GM19467 (cell line): ENCODE results near the gene DAGLA.

Source experiments
- ATAC-seq: cut with Tn5 transposase; IDR thresholded peaks from one replicate; pipeline ENCODE4 v1.9.1; 2021; ENCODE audit warnings: mild to moderate bottlenecking, moderate library complexity; ENCODE audit not compliant: unreplicated experiment

The DAGLA gene

DNA sequence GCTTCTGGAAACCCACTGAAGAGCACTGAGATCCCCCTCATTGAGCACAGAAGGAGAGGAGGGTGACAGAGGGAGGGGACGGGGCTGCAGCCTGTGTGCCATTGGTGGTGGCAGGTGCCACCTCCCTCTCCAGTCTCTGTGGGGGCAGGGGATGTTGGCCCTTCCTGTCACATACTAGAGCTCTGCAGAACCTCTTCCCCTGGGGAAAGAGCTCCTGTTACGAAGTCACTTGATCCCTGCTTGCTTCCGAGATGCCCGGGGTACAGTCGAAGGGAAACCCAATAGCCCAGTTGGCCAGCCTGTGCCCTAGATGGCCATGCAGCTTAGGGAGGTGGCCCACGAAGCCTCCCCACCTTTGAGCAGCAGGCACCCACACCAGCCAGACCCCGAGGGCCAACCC, 29.4 kb downstream of the DAGLA start:
- ATAC-seq = no peak

DNA sequence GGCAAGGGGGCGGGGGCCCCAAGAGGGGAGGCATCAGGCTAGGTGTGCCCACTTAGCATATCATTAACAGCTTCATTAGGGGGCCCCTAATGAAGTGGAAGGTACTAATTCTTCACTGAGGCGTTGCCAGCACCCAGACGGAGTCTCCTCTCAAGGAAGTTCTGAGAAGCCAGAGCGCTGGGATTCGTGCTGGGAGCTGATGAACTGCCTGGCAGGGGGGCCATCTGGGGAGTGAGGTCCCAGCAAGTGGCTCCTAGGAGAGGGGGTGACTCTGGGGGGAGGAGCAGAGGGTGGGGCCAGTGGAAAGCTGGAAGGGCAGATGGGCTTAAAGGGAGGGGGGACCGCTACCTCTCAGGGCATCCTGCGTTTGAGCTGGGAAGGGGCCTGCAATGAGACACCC, 29.8 kb downstream of the DAGLA start:
- no peak for ATAC-seq

DNA sequence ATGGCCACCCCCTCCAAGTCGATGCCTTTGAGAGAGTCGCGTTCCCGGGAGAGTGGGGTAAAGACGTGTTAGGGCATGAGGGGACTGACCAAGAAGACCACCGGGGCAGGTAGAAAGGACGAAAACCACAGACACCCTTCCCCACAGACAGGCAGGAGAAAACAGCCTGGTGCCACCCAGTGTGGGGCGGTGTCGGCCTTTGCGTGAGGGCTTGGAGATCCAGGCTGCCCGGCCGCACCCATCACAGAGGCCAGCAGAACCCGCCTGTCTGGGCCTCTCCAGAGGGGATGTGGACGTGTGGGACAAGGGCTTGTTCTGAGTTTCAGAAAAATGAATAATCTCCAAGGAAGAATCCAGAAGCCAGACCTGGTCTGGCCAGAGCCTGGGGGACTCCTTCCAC, 30.8 kb downstream of the DAGLA start:
- no peak for ATAC-seq

DNA sequence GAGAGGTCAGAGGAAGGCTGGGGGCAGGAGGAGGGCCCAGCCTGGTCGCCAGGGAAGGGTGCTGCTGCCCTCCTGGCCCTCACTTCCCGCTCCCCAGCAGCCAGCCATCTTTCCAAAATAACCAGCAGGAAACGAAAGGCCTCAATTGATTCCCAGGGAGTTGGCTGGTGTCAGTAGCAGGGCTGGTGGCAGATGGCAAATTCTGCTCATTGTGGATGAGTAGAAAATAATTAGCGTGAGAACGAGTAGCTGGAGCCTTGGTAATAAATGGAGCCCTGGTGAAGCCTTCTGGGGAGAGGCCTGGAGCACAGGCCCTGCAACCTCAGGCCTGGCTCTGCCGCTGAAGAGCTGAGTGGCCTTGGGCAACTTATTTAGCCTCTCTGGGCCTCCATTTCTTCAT, 31.3 kb downstream of the DAGLA start:
- no peak for ATAC-seq

DNA sequence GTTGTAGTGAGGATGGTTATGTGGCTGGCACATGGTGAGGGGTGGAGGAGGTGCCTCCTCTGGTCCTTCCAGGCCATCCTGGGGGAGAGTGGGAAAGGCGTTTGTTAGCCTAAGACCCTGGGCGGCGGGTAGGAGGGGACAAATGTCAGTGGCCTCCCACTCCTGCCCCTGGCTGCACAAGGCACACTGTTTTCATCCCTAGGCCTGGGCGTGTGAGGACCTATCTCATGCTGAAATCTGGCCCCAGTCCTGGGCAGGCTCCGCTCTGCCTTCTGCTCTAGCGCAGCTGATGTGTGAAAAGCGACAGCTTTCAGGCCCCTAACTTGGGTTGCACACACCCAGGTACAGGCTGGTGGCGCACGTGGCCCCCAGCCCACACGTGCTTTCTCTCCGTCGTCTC, 32.1 kb downstream of the DAGLA start:
- ATAC-seq = no peak

DNA sequence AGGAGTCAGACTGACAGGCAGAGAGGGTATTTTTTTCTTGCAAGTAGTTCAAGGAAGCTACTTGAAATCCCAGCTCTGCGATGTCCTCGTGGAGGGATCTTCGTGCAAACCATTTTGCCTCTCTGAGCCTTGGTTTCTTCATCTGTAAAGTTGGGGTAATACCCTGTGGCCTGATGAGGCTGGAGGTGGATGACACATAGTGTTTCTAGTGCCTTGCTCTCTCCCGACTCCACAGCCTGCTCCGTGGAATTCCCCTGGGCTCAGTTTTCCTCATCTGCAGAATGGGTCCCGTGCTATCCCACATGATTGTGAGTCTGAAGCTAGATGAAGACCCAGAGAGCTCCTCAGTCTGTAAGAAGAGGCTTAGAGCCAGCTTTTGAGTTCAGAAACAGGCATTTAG, 32.7 kb downstream of the DAGLA start:
- no peak for ATAC-seq

DNA sequence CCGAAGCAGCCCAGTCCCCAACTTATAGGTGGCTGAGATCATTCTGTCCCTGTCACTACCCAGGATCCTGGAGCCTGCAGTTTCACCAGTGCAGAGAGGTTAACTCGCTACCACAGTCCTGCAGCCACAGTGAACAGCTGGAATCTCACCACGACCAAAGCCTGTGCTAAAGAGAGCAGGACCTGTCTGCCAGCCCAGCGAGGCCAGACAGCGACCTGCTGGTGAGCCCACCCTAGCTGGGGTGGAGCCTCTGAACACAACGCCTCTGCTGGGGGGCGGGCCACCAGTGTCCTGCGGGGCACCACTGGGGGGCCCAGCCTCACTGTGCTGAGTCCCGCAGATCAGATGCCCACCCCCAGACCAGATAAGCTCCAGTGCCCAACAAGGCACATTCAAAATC, 33.3 kb downstream of the DAGLA start:
- no peak for ATAC-seq

DNA sequence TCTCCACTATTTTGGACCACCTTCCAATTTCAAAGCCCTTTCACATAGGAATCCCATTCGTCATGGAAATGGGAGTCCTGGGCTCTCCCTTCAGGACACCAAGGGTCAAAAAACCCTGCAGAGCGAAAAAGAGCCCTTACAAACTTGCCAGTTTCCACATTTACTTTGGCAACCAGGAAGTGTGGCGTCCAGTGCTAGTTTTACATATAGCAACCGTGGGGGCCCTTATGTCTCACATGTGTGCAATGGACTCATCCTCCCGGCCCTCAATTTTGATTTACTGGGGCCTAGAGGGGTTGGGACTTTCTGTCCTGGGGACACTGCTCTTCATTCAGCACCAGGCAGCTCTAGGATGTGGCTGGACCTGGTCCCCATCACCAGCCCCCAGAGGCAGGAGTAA, 33.7 kb downstream of the DAGLA start:
- ATAC-seq = no peak

DNA sequence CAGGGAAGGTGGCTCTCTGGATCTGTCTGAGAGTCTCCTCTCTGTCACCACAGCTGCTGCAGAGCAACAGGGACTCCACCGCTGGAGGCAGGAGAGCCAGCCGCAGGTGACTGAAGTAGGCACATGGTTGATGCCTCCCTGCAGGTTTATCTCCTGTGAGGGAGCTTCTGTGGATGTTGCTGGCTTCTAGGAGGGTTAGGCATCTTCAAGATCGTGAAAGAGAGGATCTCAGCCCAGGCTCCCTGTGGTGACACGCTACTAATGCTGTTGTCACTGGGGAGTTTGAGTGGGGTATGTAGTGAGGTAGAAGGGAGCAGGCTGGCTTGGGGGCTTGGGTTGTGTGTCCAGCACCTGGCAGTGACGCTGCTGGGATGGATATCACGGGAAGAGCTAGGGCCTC, 34.1 kb downstream of the DAGLA start:
- ATAC-seq = no peak

DNA sequence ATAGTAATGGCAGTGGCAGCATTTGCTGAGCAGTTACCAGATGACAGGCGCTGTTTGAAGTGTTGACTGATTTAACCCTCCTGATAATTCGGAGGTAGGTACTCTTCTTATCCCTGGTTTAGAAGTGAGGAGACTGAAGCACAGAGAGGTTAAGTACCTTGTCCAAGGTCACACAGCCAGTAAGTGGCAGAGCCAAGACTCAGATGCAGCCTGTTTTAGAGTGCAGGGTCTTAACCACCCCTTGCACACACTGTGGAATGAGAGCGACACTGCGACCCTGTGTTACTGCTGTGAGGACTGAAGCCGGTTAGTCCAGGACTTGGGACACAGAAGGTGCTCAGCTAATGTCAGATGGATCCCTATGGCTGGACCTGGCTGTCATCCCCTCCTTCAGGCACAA, 34.7 kb downstream of the DAGLA start:
- ATAC-seq = no peak

DNA sequence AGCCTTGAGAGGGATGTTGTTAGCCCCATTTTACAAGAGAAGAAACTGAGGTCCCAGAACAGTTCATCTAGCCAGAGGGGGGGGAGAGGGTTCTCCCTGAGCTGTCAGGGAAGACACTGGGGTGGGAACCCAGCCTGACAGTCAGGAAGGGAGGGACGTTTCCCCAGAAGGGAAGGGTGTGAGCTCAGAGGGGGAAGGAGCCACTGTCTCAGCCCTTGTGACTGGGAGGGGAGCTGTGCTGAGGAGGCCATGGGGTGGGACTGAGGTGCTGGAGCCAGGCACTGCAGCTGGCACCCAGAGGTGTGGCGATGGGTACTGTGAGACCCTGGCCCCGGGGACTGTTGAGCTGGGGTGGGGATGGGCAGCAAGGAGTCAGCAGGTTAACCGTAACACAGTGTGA, 35.7 kb downstream of the DAGLA start:
- no peak for ATAC-seq

DNA sequence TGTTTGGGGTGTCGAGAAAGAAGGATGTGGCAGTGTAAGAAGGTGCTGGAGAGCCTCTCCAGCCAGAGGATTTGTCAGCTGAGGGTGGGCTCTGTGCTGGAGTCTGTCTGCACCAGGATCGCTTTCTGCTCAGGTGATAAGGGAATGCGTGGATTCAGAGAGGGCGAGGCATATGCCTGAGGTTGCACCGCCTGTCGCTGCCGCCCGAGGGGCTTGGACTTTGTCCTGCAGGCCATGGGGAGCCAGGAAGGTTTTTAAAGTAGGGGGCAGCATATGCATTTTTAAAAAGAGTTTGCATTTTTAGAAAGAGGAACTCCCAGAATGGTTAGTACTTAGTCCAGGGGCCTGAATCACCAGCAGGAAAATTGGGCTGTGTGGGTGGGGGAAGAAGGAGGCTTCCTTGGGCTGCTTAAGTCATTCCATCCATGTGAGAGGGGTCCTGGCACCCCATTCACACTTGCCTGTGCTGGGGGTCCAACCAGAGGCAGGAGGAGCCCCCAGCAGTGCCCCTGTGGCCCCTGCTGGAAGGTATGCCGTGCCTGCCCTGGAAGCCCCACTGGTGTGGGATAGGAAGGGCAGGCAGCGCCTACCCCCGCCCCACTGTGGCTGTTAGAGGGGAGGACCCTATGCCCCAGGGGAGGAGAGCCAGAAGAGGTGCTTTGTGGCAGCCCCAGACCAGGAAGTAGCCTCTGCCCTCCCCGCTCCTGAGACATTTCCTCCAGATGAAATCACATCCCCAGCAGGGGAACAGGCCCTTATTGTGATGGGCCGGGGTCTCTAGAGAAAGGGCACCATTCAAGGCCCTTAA, 36.5 kb downstream of the DAGLA start:
- ATAC-seq = no peak

DNA sequence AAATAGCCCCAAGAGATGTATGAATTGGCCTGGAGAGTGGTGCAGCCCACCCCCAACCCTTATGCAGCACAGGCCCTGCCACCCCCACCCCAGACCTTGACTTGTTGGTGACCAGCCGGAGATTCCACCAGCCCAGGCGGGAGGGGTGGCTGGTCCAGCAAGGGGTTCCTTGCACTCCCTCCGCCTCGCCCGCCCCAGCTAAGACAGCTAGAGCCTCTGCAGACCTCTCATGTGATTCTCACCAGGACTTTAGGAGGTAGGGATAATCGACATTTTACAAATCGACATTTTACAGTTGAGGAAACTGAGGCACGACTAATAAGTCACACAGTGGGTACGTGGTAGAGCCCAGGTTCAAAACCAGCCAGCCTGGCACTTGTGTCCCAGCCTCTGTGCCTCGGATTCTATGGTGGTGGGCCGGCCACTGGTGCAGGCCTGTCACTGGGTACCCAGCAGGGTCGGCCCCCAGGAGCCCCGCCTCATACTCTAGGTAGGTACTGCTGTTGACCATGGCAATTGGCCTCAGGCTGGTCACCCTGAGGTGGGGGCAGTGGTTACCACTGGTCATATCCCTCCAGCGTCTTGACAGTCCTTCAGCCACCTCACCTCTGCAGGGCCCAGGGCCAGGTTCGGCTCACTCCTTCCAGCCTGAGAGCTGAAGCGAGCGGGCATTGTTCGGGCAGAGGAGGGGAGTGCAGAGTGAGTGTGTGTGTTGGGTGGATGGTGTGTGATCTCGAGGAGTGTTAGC, 37.3 kb downstream of the DAGLA start:
- ATAC-seq = no peak

DNA sequence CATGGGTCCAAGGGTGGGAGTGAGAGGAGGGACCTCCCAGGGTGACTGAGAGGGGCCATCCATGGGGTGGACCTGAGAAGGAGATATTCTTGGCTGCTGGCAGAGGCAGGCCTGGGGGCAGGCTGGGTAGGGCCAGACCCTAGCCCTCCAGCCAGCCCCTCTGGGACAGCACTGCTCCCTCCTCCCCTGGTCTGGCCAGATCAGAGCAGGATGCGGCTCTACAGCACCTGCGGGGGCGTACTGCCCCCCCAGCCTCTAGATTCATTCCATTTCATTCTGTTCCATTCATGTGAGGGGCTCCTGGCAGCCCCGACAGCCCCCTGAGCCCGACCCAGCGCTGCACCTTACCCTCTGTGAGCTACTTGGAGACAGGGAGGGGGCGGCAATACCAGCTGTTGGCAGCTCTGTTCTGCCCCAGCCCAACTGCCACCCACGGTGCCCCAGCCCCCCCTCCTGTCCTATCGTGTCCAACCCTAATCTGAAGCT, 37.9 kb downstream of the DAGLA start:
- no peak for ATAC-seq

DNA sequence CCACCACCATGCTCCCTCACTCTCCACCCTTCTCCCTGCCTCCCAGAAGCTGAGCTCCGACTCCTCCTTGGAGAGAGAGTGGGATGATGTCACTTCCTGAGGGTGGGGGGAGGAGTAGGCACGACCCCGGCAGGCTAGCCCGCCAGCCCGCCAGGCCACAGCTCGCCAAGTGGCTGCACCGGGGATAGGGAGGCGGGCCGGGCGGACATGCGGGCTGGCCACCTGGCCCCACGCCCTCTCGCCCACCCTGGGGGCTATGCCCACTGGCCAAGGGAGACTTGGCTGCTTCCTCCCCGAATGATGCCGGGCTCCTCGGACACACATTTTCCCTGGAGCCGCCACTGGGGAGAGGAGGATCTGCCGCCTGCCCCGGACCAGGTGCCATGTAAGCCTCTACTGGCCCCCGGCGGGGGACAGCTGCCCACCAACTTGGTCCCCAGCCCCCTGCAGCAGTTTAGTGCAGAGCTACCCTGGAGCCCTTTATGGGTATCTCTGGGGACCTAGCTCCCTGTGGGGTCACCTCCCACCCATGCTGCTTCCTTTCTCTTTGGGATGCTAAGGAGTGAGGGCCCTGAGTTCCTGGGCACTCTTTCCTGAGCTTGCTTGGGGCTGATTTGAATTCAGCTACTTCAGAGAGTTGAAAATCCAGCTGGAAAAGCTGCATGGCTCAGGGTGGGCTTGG, 38.6 kb downstream of the DAGLA start:
- no peak for ATAC-seq

DNA sequence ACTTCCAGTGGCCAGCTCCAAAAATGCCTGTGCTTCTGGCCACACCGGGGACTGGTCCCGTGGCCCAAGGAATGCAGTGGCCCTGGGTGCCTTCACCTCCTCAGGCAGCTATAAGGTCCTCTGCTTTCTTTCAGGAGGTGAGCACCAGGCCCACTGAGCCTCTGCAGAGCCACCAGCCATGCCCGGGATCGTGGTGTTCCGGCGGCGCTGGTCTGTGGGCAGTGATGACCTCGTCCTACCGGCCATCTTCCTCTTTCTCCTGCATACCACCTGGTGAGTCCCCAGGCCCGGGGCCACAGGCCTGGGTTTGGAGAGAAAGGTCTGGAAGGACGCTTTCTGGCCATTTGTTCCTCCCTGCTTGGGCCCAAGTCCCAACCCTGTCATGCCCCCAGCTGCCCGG, 39.8 kb downstream of the DAGLA start:
- ATAC-seq = no peak

DNA sequence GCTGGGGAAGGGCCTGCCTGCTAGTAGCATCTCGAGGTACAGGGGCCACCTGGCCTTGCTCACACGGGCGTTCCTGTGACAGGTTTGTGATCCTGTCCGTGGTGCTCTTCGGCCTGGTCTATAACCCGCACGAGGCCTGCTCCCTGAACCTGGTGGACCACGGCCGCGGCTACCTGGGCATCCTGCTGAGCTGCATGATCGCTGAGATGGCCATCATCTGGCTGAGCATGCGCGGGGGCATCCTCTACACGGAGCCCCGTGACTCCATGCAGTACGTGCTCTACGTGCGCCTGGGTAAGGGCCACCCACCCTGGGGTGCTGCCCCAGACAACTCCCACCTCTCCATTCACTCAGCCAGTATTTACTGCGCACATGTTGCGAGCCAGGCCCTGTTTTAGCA, 40.4 kb downstream of the DAGLA start:
- no peak for ATAC-seq

DNA sequence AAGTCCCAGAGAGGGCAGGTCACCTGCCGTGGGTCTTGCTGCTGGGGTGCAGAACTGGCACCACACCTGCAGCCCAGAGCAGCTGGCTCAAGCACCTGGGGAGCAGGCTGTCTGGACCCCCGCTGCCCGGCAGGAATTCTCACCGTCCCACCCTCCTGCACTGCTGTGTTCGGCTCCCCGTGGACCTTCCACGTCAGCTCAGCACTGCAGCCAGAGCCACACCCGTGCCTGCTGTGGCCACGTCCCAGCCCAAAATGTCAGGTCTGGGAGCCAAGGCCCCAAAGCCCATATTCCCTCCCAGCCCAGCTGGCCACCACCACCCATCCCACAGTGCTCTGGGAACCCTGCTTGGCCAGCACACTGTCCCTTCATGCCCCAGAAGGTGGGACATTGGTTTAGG, 44.2 kb downstream of the DAGLA start:
- ATAC-seq = no peak

DNA sequence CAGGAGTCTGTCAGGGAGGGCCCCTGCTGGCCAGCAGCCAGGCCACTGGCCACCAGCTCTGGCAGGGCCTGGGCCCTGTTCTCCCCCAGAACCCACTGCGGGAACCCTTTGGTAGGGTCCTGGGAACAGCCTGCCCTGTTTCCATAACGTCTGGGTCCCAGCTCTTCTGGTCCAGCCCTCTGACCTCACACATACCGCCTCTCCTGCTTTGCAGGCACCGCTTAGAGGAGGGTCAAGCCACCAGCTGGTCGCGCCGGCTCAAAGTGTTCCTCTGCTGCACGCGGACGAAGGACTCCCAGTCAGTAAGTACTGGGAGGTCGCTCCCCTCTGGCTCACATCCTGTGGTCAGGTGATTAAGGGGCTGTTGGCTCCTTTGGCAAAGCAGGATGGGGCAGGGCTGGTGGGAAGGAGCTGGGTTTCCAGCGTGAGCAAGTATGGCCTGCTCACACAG, 45.6 kb downstream of the DAGLA start:
- ATAC-seq = no peak

DNA sequence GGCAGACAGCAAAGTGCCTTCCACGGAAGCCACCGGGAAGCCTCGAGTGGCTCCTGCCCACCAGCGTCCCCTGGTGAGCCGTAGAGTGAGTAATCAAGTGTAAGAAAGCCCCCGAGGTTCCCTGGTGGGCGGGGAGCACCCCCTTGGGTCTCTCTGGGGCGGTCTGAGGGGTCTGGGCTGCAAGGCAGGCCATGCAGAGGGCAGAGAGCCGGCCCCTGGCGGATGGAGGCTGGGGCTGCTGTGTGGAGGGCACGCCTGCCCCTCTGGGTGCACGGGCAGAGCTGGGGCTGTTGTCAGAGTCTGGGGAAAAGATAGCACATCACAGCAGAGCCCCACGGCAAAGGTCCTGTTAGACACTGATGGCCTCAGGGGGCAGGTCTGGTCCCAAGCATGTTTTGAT, 46.6 kb downstream of the DAGLA start:
- ATAC-seq = no peak

DNA sequence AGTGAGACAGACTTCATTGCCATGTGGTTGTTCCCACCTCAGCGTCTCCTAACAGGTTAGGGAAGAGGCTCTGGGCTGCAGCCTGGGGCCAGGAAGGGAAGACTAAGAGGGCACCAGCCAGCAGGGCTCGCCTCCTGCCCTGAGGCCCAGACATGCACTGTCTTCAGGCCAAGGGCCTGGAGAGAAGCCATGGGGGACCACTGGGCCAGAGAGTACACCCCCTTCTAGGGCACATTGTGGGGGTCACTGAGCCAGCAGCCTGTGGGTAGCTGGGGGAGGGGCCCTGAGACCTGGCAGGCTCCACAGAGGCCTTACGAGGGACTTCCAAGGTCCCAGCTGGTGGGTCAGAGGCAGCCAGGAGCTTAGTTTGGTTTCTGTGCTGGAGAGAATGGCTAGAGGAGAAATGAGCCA, 47.2 kb downstream of the DAGLA start:
- ATAC-seq = no peak
